ENCODE results near the gene CLDN25.

DNA sequence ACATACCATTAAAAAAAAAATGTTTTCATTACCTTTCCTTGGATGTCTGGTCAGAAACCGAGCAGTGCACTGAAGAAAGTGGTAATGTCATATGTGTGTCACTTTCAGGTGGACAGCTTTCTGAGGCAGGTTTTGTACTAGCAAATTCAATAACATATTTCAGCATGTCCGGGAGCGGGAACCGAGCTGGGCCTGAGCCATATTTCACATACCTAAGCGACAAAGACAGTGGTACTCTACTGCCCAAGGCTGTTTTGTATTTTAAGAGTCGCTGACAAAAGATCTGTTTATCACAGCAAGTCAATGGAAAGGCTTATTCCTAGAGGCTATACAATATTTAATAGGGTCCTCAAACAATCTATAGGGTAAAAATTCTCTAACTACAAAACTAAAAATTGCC, 38.0 kb downstream of the CLDN25 start:
- TF ChIP-seq, protein P1, sequence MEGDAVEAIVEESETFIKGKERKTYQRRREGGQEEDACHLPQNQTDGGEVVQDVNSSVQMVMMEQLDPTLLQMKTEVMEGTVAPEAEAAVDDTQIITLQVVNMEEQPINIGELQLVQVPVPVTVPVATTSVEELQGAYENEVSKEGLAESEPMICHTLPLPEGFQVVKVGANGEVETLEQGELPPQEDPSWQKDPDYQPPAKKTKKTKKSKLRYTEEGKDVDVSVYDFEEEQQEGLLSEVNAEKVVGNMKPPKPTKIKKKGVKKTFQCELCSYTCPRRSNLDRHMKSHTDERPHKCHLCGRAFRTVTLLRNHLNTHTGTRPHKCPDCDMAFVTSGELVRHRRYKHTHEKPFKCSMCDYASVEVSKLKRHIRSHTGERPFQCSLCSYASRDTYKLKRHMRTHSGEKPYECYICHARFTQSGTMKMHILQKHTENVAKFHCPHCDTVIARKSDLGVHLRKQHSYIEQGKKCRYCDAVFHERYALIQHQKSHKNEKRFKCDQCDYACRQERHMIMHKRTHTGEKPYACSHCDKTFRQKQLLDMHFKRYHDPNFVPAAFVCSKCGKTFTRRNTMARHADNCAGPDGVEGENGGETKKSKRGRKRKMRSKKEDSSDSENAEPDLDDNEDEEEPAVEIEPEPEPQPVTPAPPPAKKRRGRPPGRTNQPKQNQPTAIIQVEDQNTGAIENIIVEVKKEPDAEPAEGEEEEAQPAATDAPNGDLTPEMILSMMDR (IDR thresholded peaks at IDR 0.05; ENCODE audit: poor library complexity), result no peak
- TF ChIP-seq EZH2phosphoT487 (IDR thresholded peaks at IDR 0.05; ENCODE audit: low read depth, severe bottlenecking, unreplicated experiment), result no peak
